HepG2 (cell line): ENCODE measurements around the gene CNN3. TPM values are rescaled to one million over a fixed set of nuclear protein-coding genes. Genes with fewer than 3 reads are reported as not detected.

Experiments
- ATAC-seq: fragments of 200-7000 bp; cut with Tn5 transposase; 3 replicates; pipeline ENCODE4 v1.9.1; 2020; ENCODE audit warnings: mild to moderate bottlenecking, moderate library complexity
- BruUV-seq: library from RNA; stranded (reverse); fragments of 400-500 nt; replicated peaks from 2 replicates; lab custom pipeline; 2021; lab: Mats Ljungman, UMichigan
- CTCF ChIA-PET: fragments of 300-600 bp; formaldehyde crosslinking; extraction: SDS; loops from one replicate; lab custom pipeline; 2021; ENCODE audit warnings: low total read pairs, inconsistent platforms, low intra/inter-chr PET ratio; lab: Yijun Ruan, JAX
- POLR2A ChIA-PET: fragments of 350-600 bp; sonication (Branson Sonifier 250); formaldehyde crosslinking; loops from one replicate; lab custom pipeline; 2020; ENCODE audit warnings: antibody characterized with exemption, inconsistent platforms; lab: Yijun Ruan, JAX
- DNase-seq: peaks from one replicate; pipeline ENCODE4 v3.0.0-alpha.2; 2015; ENCODE audit warnings: low spot score
- FAIRE-seq: peaks from 3 replicates; lab custom pipeline; 2011; peaks lifted over from hg19 to GRCh38; lab: Jason Lieb, UNC
- H2AFZ ChIP-seq: one replicate; pipeline ENCODE4 v1.6.1; 2011; ENCODE audit warnings: low read length, inconsistent platforms
- H3K27ac ChIP-seq: fragments of 300-600 bp; 3 replicates; pipeline ENCODE4 v1.8.0; 2011; ENCODE audit warnings: mixed run types, mild to moderate bottlenecking, mixed read lengths, low read length, inconsistent platforms; ENCODE audit not compliant: insufficient read depth; ENCODE audit errors: extremely low read length
- H3K27me3 ChIP-seq, 2 experiments: fragments of 200-600 bp in 1 of 2; 2 replicates in 1 of 2; 3 replicates in 1 of 2; pipeline versions ENCODE4 v1.6.0 to v1.8.0; 2011; ENCODE audit warnings: low read length in 2 of 2, mild to moderate bottlenecking in 2 of 2, moderate library complexity in 2 of 2, inconsistent platforms in 1 of 2; ENCODE audit not compliant: insufficient read depth in 2 of 2, control insufficient read depth in 1 of 2
- H3K36me3 ChIP-seq, 2 experiments: fragments of 200-600 bp in 1 of 2; replicated peaks in 1 of 2; 2 replicates in 1 of 2; 3 replicates in 1 of 2; pipeline versions ENCODE4 v1.5.1 to v1.8.0; 2011; ENCODE audit warnings: low read length in 2 of 2, inconsistent platforms in 1 of 2; ENCODE audit not compliant: insufficient read depth in 2 of 2, control insufficient read depth in 1 of 2
- H3K4me1 ChIP-seq: 2 replicates; pipeline ENCODE4 v1.5.1; 2012; ENCODE audit warnings: low read length, inconsistent platforms; ENCODE audit not compliant: insufficient read depth
- H3K4me2 ChIP-seq: 2 replicates; pipeline ENCODE4 v1.6.0; 2011; ENCODE audit warnings: low read depth, low read length, inconsistent platforms
- H3K4me3 ChIP-seq, 3 experiments: fragments of 200-600 bp in 1 of 3; sonication (generic), shearing (Covaris generic) in 1 of 3; replicated peaks in 1 of 3; 2 replicates each; pipeline ENCODE4 v1.5.1; 2011 to 2016; ENCODE audit warnings: low read length in 3 of 3, inconsistent platforms in 2 of 3, low read depth in 2 of 3, mild to moderate bottlenecking in 2 of 3, control low read depth in 1 of 3, mixed read lengths in 1 of 3; ENCODE audit not compliant: insufficient read depth in 1 of 3
- H3K79me2 ChIP-seq: one replicate; pipeline ENCODE4 v1.6.1; 2011; ENCODE audit warnings: low read length, inconsistent platforms; ENCODE audit not compliant: insufficient read depth
- H3K9ac ChIP-seq: 2 replicates; pipeline ENCODE4 v1.6.0; 2011; ENCODE audit warnings: mild to moderate bottlenecking, low read depth, low read length, inconsistent platforms; ENCODE audit not compliant: insufficient read depth
- H3K9me3 ChIP-seq: 2 replicates; pipeline ENCODE4 v1.5.1; 2012; ENCODE audit warnings: mild to moderate bottlenecking, low read length
- H4K20me1 ChIP-seq: 2 replicates; pipeline ENCODE4 v1.6.0; 2011; ENCODE audit warnings: inconsistent platforms, mild to moderate bottlenecking, low read length, moderate library complexity; ENCODE audit not compliant: insufficient read depth
- CREM ChIP-seq, 2 experiments: sonication (generic) in 1 of 2; formaldehyde crosslinking in 1 of 2; IDR thresholded peaks; 2 replicates each; pipeline versions ENCODE4 v1.4.0 to v1.6.1; 2016 to 2020; ENCODE audit warnings: antibody characterized with exemption in 1 of 2, mild to moderate bottlenecking in 1 of 2, missing genetic modification reagents in 1 of 2
- KAT7 ChIP-seq: IDR thresholded peaks from 2 replicates; pipeline ENCODE4 v1.6.1; 2018; ENCODE audit warnings: borderline replicate concordance, missing compliant biosample characterization
- MZF1 ChIP-seq: sonication (generic); formaldehyde crosslinking; IDR thresholded peaks from 2 replicates; pipeline ENCODE4 v1.8.1; 2023; ENCODE audit warnings: mild to moderate bottlenecking, missing genetic modification reagents, borderline replicate concordance
- NCOR1 ChIP-seq: fragments of 200-600 bp; sonication (generic); IDR thresholded peaks from 2 replicates; pipeline ENCODE4 v1.7.0; 2017; ENCODE audit warnings: antibody characterized with exemption, low read length, borderline replicate concordance
- NFYB ChIP-seq: sonication (generic); formaldehyde crosslinking; IDR thresholded peaks from 2 replicates; pipeline ENCODE4 v1.4.0; 2020; ENCODE audit warnings: missing genetic modification reagents
- ZIK1 ChIP-seq: sonication (generic); formaldehyde crosslinking; IDR thresholded peaks from 2 replicates; pipeline ENCODE4 v1.5.0; 2020; ENCODE audit warnings: mild to moderate bottlenecking, low read depth, missing genetic modification reagents, borderline replicate concordance
- ZNF12 ChIP-seq: sonication (generic); formaldehyde crosslinking; IDR thresholded peaks from 2 replicates; pipeline ENCODE4 v1.5.0; 2020; ENCODE audit warnings: missing genetic modification reagents
- ZNF619 ChIP-seq: sonication (generic); formaldehyde crosslinking; IDR thresholded peaks from 2 replicates; pipeline ENCODE4 v1.4.0; 2020; ENCODE audit warnings: mild to moderate bottlenecking, missing genetic modification reagents
- ZNF790 ChIP-seq: sonication (generic); formaldehyde crosslinking; IDR thresholded peaks from 2 replicates; pipeline ENCODE4 v1.8.0; 2022; ENCODE audit warnings: missing genetic modification reagents, mild to moderate bottlenecking, borderline replicate concordance
- WGBS: methylation state at CpG from one replicate; pipeline ENCODE4 v1.1.6; 2017; ENCODE audit warnings: low lambda C conversion rate; 5-methylcytosine and 5-hydroxymethylcytosine counted together
- in situ Hi-C: cut with HindIII; loops from 2 replicates; pipeline ENCODE4 v1.10.0; 2017; ENCODE audit warnings: low pct_unique_long_range_greater_than_20kb; ENCODE audit not compliant: extremely low pct_ligation_motif_present
- intact Hi-C: fragments of 100-400 bp; cut with micrococcal nuclease; formaldehyde crosslinking; loops from one replicate; pipeline ENCODE4 v1.10.0; 2022; ENCODE audit not compliant: unreplicated experiment
- polyA plus RNA-seq, 8 experiments: library from polyadenylated mRNA; depleted of rRNA in 3 of 8; stranded (reverse) in 7 of 8; unstranded in 1 of 8; fragments of >200 nt; fragmentation: Illumina TruSeq in 4 of 8; extraction: Trizol in 4 of 8; gene quantifications; 2 replicates each; pipeline versions ENCODE4 v1.2.1 to v1.2.3, GENCODE V29; 2011 to 2016; ENCODE audit warnings: low read depth in 4 of 8, missing spikeins in 1 of 8, mixed read lengths in 1 of 8; ENCODE audit not compliant: insufficient read depth in 1 of 8
- total RNA-seq, 5 experiments: library from RNA; depleted of rRNA; stranded (reverse); fragments of >200 nt; fragmentation: Illumina TruSeq; extraction: Trizol; gene quantifications; 2 replicates each; pipeline ENCODE4 v1.2.3, GENCODE V29; 2016; ENCODE audit warnings: low read depth in 1 of 5
- TF ChIP-seq, protein P1 (sequence below): sonication (generic); formaldehyde crosslinking; IDR thresholded peaks from 2 replicates; pipeline ENCODE4 v1.8.0; 2022; ENCODE audit warnings: mild to moderate bottlenecking, missing genetic modification reagents, moderate library complexity

Gene CNN3
- total and polyA plus RNA-seq, 2 of the 13 experiments (the other 11 are each of a cell fraction or from before 2014, with no cell fraction given): 113 to 223 TPM

DNA sequence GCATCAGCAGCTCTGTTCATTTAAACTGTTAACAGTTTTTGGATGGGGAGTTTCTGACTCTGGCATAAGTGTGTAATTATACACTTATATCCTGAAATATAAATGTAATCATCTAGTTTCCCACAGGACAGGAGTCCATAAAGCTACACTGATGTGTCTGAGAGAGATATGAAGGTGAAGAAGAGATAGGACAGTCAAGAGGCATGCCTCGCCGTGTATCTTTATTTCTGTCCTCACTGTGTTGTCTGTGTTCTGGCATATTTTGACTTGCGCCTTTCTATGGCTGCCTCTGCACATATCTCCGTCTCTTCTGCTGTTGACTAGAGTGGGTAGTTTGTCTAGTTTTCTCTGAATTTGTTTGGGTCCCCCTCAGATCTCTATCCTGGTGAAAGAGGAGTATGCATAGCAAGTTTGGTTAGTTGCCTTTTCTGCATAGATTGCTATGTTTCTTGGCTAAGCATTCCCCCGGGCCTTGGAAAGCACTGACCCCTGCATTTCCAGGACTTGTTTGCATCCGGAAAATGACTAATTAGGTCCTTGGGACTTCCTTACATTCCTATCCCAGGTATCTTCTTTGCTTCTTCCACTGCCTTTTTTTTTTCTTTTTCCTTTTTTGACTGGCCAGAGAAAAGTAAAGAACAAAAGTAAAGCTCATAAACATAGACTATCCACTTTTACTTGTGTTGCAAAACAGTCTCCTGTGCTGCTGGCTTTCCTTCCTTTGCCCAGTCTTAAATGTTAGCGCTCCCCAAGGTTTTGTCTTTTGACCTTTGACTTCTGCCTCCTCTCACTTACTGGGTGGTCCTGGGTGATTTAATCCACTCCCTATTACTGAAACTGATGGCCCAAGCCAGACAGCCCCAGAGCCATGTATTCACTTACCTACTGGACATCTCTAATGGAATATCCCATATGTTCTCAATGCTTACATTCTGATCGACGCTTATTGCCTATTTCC, 27.6 kb upstream of the CNN3 start:
- no TSS peak for BruUV-seq
- DNase-seq (no peak), ATAC-seq (no peak), FAIRE-seq (no peak)
- H3K4me3 ChIP-seq: no peak overlapping the region
- no peak overlapping the region for H3K9ac ChIP-seq
- POLR2A ChIA-PET: no interaction called here
- no peaks in the 10 kb centered on the region for H4K20me1 ChIP-seq
- intact Hi-C loops (no loop called here), in situ Hi-C loops (no loop called here)
- no peaks in the 10 kb centered on the region for H3K36me3 ChIP-seq
- H2AFZ ChIP-seq: no peak overlapping the region
- H3K4me2 ChIP-seq: no peak overlapping the region
- no peaks in the 10 kb centered on the region for H3K9me3 ChIP-seq
- H3K27ac ChIP-seq: peak overlapping the region; percentile 6
- no peaks in the 10 kb centered on the region for H3K27me3 ChIP-seq
- TF ChIP-seq, protein P1, sequence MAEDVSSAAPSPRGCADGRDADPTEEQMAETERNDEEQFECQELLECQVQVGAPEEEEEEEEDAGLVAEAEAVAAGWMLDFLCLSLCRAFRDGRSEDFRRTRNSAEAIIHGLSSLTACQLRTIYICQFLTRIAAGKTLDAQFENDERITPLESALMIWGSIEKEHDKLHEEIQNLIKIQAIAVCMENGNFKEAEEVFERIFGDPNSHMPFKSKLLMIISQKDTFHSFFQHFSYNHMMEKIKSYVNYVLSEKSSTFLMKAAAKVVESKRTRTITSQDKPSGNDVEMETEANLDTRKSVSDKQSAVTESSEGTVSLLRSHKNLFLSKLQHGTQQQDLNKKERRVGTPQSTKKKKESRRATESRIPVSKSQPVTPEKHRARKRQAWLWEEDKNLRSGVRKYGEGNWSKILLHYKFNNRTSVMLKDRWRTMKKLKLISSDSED: no peak
- TF ChIP-seq KAT7 (CRISPR knock-in tag): no peak
- no peak for TF ChIP-seq NCOR1
- TF ChIP-seq NFYB (CRISPR knock-in tag): no peak
- TF ChIP-seq ZNF790 (CRISPR knock-in tag): no peak
- TF ChIP-seq ZNF619 (CRISPR knock-in tag): no peak
- no peak for TF ChIP-seq ZNF12 (CRISPR knock-in tag)
- no peak for TF ChIP-seq ZIK1 (CRISPR knock-in tag)
- no peak for TF ChIP-seq MZF1
- no peak for TF ChIP-seq CREM (IDR thresholded peaks at IDR 0.05)
- no peak for TF ChIP-seq CREM (CRISPR knock-in tag; IDR thresholded peaks at IDR 0.05)
- H3K4me1 ChIP-seq: peaks cover 84% of the 10 kb centered on the region
- CTCF ChIA-PET: no interaction called here
- 95% methylated on average over 9 of the region's 9 CpGs for WGBS
- H3K79me2 ChIP-seq: no peaks in the 10 kb centered on the region
